Measurements from ENCODE around the gene SSR3.
"Not testable (repeated sequence)": the region's sequence is repeated elsewhere in the genome, so short reads cannot be mapped to it uniquely, and the experiment has no call there.

The SSR3 gene

DNA sequence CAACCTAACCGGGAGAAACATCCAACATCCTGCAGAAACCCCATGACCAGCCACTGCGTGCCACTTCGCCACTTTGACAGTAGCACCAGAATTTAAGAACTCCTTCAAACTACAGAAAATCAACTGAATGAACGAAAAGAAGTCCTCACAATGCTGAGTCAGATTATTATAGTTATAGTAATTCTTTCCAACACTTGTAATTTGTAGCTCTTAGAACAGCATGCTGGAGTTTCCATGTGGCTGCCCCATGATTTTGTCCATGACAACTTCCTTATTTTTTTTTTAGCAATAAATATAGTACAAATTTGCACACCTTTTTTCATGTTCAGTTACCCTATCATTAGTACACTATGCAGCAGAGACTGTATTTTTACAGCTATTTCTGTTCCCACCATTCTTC, 26.1 kb upstream of the SSR3 start:
- no peak overlapping the region for H3K4me3 ChIP-seq (ENCODE audit: low read depth, low read length)
- no peak for TF ChIP-seq MAX (IDR thresholded peaks at IDR 0.05; ENCODE audit: low read depth, low read length)
- DNase-seq (ENCODE audit: low read depth): no peak

DNA sequence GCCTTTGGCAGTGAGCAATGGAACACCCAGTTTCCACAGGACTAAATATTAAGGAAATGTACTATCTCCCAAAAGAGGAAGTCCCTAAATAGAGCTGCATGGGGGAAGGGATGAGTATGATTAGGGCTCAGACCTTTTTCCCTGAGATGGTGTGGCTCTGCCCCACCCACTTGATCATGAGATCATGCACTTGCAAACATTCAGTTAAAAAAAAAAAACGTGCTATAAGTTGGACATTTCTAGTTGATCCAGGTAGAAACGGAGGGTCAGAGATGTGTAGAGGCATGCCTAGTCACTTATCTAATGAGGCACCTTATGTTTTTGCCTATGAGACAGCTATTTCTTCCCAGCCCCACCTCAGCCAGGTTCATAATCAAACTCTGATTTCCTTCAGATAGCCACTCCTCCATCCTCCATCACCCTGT, 24.5 kb upstream of the SSR3 start:
- TF ChIP-seq POLR2A (IDR thresholded peaks at IDR 0.05; ENCODE audit: extremely low read depth, insufficient read length): no peak
- no peak for TF ChIP-seq MAX (IDR thresholded peaks at IDR 0.05; ENCODE audit: low read depth, low read length)
- TF ChIP-seq MYC (IDR thresholded peaks at IDR 0.05; ENCODE audit: low read depth, low read length): no peak
- TF ChIP-seq, protein P1, sequence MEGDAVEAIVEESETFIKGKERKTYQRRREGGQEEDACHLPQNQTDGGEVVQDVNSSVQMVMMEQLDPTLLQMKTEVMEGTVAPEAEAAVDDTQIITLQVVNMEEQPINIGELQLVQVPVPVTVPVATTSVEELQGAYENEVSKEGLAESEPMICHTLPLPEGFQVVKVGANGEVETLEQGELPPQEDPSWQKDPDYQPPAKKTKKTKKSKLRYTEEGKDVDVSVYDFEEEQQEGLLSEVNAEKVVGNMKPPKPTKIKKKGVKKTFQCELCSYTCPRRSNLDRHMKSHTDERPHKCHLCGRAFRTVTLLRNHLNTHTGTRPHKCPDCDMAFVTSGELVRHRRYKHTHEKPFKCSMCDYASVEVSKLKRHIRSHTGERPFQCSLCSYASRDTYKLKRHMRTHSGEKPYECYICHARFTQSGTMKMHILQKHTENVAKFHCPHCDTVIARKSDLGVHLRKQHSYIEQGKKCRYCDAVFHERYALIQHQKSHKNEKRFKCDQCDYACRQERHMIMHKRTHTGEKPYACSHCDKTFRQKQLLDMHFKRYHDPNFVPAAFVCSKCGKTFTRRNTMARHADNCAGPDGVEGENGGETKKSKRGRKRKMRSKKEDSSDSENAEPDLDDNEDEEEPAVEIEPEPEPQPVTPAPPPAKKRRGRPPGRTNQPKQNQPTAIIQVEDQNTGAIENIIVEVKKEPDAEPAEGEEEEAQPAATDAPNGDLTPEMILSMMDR (IDR thresholded peaks at IDR 0.05; ENCODE audit: low read depth, low read length): no peak
- DNase-seq (ENCODE audit: low read depth): peak; percentile 79
- no peak overlapping the region for H3K4me3 ChIP-seq (ENCODE audit: low read depth, low read length)

GRCh38 chr3:156577736-156578135, 22.8 kb upstream of the SSR3 start:
- H3K4me3 ChIP-seq (ENCODE audit: low read depth, low read length): no peak overlapping the region
- TF ChIP-seq POLR2A (IDR thresholded peaks at IDR 0.05; ENCODE audit: extremely low read depth, insufficient read length) (no peak), MYC (IDR thresholded peaks at IDR 0.05; ENCODE audit: low read depth, low read length) (no peak), MAX (IDR thresholded peaks at IDR 0.05; ENCODE audit: low read depth, low read length) (no peak)
- TF ChIP-seq, protein P1 (IDR thresholded peaks at IDR 0.05; ENCODE audit: low read depth, low read length): no peak
- no peak for DNase-seq (ENCODE audit: low read depth)

- DNase-seq (ENCODE audit: low read depth): peak; percentile 38
- no peak overlapping the region for H3K4me3 ChIP-seq (ENCODE audit: low read depth, low read length)
- TF ChIP-seq MYC (IDR thresholded peaks at IDR 0.05; ENCODE audit: low read depth, low read length) (no peak), MAX (IDR thresholded peaks at IDR 0.05; ENCODE audit: low read depth, low read length) (no peak)
Measured at GRCh38 chr3:156576651-156577348, 21.9 kb upstream of the SSR3 start.

DNA sequence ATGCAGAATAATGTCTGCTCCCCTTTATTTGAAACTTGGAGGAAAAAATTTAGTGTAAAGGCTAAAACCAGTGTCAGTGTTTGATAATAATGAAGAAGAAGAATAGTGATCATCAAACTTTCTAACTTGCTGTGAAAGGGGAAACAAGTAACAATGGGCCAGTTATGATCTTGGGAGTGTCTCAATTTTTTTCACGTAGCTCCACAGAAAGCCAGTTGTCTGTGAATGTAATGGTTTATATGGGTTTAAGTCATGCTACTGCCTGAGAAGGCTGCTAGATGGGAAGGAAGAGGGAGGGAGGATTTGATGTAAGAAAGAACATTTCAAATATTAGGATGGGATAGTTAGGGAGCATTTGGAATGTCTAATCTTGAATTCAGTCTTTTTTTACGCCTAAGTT, 21.1 kb upstream of the SSR3 start:
- no peak overlapping the region for H3K4me3 ChIP-seq (ENCODE audit: low read depth, low read length)
- TF ChIP-seq, protein P1 (IDR thresholded peaks at IDR 0.05; ENCODE audit: low read depth, low read length): no peak
- TF ChIP-seq POLR2A (IDR thresholded peaks at IDR 0.05; ENCODE audit: extremely low read depth, insufficient read length) (no peak), MYC (IDR thresholded peaks at IDR 0.05; ENCODE audit: low read depth, low read length) (no peak), MAX (IDR thresholded peaks at IDR 0.05; ENCODE audit: low read depth, low read length) (no peak)
- DNase-seq (ENCODE audit: low read depth): no peak

DNA sequence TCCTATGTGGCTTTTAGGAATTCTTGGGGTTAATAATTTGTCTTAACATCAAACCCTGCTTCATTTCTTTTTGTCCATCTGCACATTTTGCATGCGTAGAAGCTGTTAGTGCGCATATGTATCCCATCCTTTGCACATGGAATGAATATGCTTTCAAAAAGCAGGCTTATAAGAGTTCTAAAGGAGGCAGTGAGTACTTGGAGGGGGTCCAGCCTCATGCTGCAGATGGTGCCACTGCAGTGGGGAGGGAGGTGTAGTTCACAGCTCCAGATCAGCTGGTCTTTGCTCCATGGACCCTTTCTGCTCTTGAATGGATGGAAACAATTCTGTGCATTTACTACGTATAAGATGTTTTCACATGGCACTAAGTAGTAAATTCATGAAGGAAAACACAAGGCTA, 20.7 kb upstream of the SSR3 start:
- H3K4me3 ChIP-seq (ENCODE audit: low read depth, low read length): no peak overlapping the region
- no peak for DNase-seq (ENCODE audit: low read depth)
- TF ChIP-seq, protein P1 (IDR thresholded peaks at IDR 0.05; ENCODE audit: low read depth, low read length): no peak
- TF ChIP-seq POLR2A (IDR thresholded peaks at IDR 0.05; ENCODE audit: extremely low read depth, insufficient read length) (no peak), MYC (IDR thresholded peaks at IDR 0.05; ENCODE audit: low read depth, low read length) (no peak)

GRCh38 chr3:156569881-156570280, 15.0 kb upstream of the SSR3 start:
- not testable (repeated sequence) for H3K4me3 ChIP-seq (ENCODE audit: low read depth, low read length)
- DNase-seq (ENCODE audit: low read depth): peak; percentile 27

- not testable (repeated sequence) for H3K4me3 ChIP-seq (ENCODE audit: low read depth, low read length); DNase-seq (ENCODE audit: low read depth)
Measured at GRCh38 chr3:156569016-156569415, 14.1 kb upstream of the SSR3 start.
